ENCODE measurements around the gene NRSN1. TPM values are rescaled to one million over a fixed set of nuclear protein-coding genes. Genes with fewer than 3 reads are reported as not detected.

Gene NRSN1
- total and polyA plus RNA-seq, 2 of the 13 experiments (the other 11 are each of a cell fraction or from before 2014, with no cell fraction given) = not detected

DNA sequence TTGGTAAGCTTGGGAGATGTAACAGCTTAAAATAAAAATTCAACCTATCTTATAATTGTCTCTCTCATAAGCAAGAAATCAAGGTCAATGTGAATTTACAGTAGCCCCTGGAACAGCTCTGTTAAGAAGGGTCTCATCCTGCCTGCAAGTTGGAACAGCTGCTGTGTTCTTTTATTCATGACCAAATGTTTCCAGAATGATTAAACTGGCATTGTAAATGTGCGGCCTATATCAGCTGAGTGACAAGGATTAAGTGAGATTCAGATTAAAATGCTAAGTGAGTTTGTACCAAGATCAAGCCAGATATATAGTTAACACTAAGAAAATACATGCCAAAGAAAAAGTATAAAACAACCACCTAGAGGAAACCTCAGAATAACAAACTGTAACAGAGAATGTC, 45.3 kb upstream of the NRSN1 start:
- H3K27ac ChIP-seq (ENCODE audit: extremely low read length, insufficient read depth, low read length) = no peak overlapping the region
- no peak for FAIRE-seq
- no peaks in the 10 kb centered on the region for H3K79me2 ChIP-seq (ENCODE audit: insufficient read depth, low read length)
- no peak overlapping the region for H3K4me2 ChIP-seq (ENCODE audit: low read depth, low read length)
- ATAC-seq = no peak
- TF ChIP-seq PAWR (CRISPR knock-in tag; IDR thresholded peaks at IDR 0.05; ENCODE audit: borderline replicate concordance) (no peak), ZNF207 (IDR thresholded peaks at IDR 0.05; ENCODE audit: borderline replicate concordance) (no peak), SP4 (CRISPR knock-in tag; IDR thresholded peaks at IDR 0.05) (no peak), ZNF3 (CRISPR knock-in tag; IDR thresholded peaks at IDR 0.05) (no peak), KAT2B (IDR thresholded peaks at IDR 0.05; ENCODE audit: borderline replicate concordance, low read depth, low read length) (no peak), ZNF362 (CRISPR knock-in tag; IDR thresholded peaks at IDR 0.05; ENCODE audit: borderline replicate concordance) (no peak), ZNF775 (CRISPR knock-in tag; IDR thresholded peaks at IDR 0.05; ENCODE audit: borderline replicate concordance) (no peak), HMG20B (CRISPR knock-in tag; conservative IDR thresholded peaks at IDR 0.05) (no peak), MAFG (CRISPR knock-in tag; IDR thresholded peaks at IDR 0.05) (no peak)
- no peak overlapping the region for H3K4me3 ChIP-seq (replicated peaks in 1 of 3; ENCODE audit: insufficient read depth in 1 of 3, low read depth in 2 of 3, low read length in 3 of 3)
- H3K36me3 ChIP-seq (replicated peaks in 1 of 2; ENCODE audit: control insufficient read depth in 1 of 2, insufficient read depth in 2 of 2, low read length in 2 of 2) = no peaks in the 10 kb centered on the region
- BruUV-seq (replicated peaks) = no TSS peak
- WGBS (ENCODE audit: low lambda C conversion rate) = 78% methylated on average over 1 of the region's 1 CpG
- H4K20me1 ChIP-seq (ENCODE audit: insufficient read depth, low read length) = no peaks in the 10 kb centered on the region
- POLR2A ChIA-PET = no interaction called here
- no peaks in the 10 kb centered on the region for H3K9me3 ChIP-seq (ENCODE audit: low read length)
- DNase-seq (ENCODE audit: low spot score) = no peak
- intact Hi-C loops (cut with micrococcal nuclease; ENCODE audit: unreplicated experiment) (no loop called here), in situ Hi-C loops (cut with HindIII; ENCODE audit: extremely low pct_ligation_motif_present, low pct_unique_long_range_greater_than_20kb) (no loop called here)
- H3K27me3 ChIP-seq (ENCODE audit: control insufficient read depth in 1 of 2, insufficient read depth in 2 of 2, low read length in 2 of 2) = no peaks in the 10 kb centered on the region
- H2AFZ ChIP-seq (ENCODE audit: low read length) = no peak overlapping the region
- no peak overlapping the region for H3K9ac ChIP-seq (ENCODE audit: insufficient read depth, low read depth, low read length)
- no peaks in the 10 kb centered on the region for H3K4me1 ChIP-seq (ENCODE audit: insufficient read depth, low read length)
- CTCF ChIA-PET (ENCODE audit: low intra/inter-chr PET ratio, low total read pairs) = no interaction called here

DNA sequence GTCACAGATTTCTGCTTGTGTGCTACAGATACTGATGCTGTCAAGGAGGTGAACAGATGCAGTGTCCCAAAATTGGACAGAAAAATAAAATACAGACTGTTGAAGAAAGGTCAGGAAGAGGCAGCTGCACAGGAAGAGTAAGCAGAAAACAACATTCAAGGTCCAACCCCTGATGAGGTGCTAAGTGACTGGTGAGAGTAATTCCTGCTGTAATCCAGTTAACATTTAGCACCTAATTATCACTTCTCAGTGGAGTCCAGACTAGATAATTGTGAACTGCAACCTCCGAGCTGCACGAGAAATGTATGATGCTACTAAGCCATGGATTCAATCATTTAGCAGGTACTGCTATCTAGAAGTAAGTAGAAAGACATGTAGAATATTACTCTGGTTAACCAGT, 36.3 kb upstream of the NRSN1 start:
- Histone ChIP-seq H3K9ac (ENCODE audit: insufficient read depth, low read depth, low read length) (no peak overlapping the region), H3K4me2 (ENCODE audit: low read depth, low read length) (no peak overlapping the region), H3K79me2 (ENCODE audit: insufficient read depth, low read length) (no peaks in the 10 kb centered on the region), H3K9me3 (ENCODE audit: low read length) (no peaks in the 10 kb centered on the region), H3K4me3 (replicated peaks in 1 of 3; ENCODE audit: insufficient read depth in 1 of 3, low read depth in 2 of 3, low read length in 3 of 3) (no peak overlapping the region), H3K27me3 (ENCODE audit: control insufficient read depth in 1 of 2, insufficient read depth in 2 of 2, low read length in 2 of 2) (no peaks in the 10 kb centered on the region), H3K36me3 (replicated peaks in 1 of 2; ENCODE audit: control insufficient read depth in 1 of 2, insufficient read depth in 2 of 2, low read length in 2 of 2) (no peaks in the 10 kb centered on the region), H2AFZ (ENCODE audit: low read length) (no peak overlapping the region), H4K20me1 (ENCODE audit: insufficient read depth, low read length) (no peaks in the 10 kb centered on the region), H3K4me1 (ENCODE audit: insufficient read depth, low read length) (no peaks in the 10 kb centered on the region), H3K27ac (ENCODE audit: extremely low read length, insufficient read depth, low read length) (no peak overlapping the region)
- FAIRE-seq (no peak), ATAC-seq (no peak), DNase-seq (ENCODE audit: low spot score) (no peak)
- in situ Hi-C loops (cut with HindIII; ENCODE audit: extremely low pct_ligation_motif_present, low pct_unique_long_range_greater_than_20kb) = no loop called here
- intact Hi-C loops (cut with micrococcal nuclease; ENCODE audit: unreplicated experiment) = no loop called here
- no TSS peak for BruUV-seq (replicated peaks)
- 20% methylated on average over 2 of the region's 2 CpGs for WGBS (ENCODE audit: low lambda C conversion rate)
- ChIA-PET POLR2A (no interaction called here), CTCF (ENCODE audit: low intra/inter-chr PET ratio, low total read pairs) (no interaction called here)
- TF ChIP-seq RBM22 (optimal IDR thresholded peaks at IDR 0.05; ENCODE audit: low read length) (no peak), LCORL (IDR thresholded peaks at IDR 0.05) (no peak), LCORL (CRISPR knock-in tag; IDR thresholded peaks at IDR 0.05) (no peak), ZSCAN5A (CRISPR knock-in tag; IDR thresholded peaks at IDR 0.05; ENCODE audit: borderline replicate concordance) (no peak), IKZF1 (IDR thresholded peaks at IDR 0.05) (no peak), MLX (CRISPR knock-in tag; IDR thresholded peaks at IDR 0.05) (no peak), ZNF703 (CRISPR knock-in tag; IDR thresholded peaks at IDR 0.05; ENCODE audit: borderline replicate concordance) (no peak), PREB (CRISPR knock-in tag; IDR thresholded peaks at IDR 0.05) (no peak), RARG (CRISPR knock-in tag; IDR thresholded peaks at IDR 0.05; ENCODE audit: low read depth) (no peak)
